Trophoblast cell (in vitro differentiated cells and primary cell): ENCODE results near the gene FCRL6.

Experiments used
- DNase-seq, 2 donors: peaks; one replicate each; pipeline ENCODE4 v3.0.0-alpha.2; 2016
- H2AFZ ChIP-seq: 2 replicates; pipeline ENCODE4 v1.6.1; 2013; ENCODE audit warnings: low read length, moderate library complexity, mild to moderate bottlenecking; ENCODE audit not compliant: insufficient read depth, poor library complexity
- H2AK5ac ChIP-seq: 2 replicates; pipeline ENCODE4 v1.6.1; 2013; ENCODE audit warnings: mild to moderate bottlenecking, low read length
- H2BK120ac ChIP-seq: 2 replicates; pipeline ENCODE4 v1.6.1; 2013; ENCODE audit warnings: low read length, mild to moderate bottlenecking, moderate library complexity; ENCODE audit not compliant: insufficient read depth, poor library complexity
- H2BK12ac ChIP-seq: 2 replicates; pipeline ENCODE4 v1.6.1; 2013; ENCODE audit warnings: mild to moderate bottlenecking, low read length, moderate library complexity
- H2BK5ac ChIP-seq: 2 replicates; pipeline ENCODE4 v1.6.1; 2013; ENCODE audit warnings: low read length, low read depth, moderate library complexity, mild to moderate bottlenecking; ENCODE audit not compliant: poor library complexity
- H3K14ac ChIP-seq: 2 replicates; pipeline ENCODE4 v1.6.1; 2013; ENCODE audit warnings: mild to moderate bottlenecking, low read length
- H3K18ac ChIP-seq: 2 replicates; pipeline ENCODE4 v1.6.1; 2013; ENCODE audit warnings: mild to moderate bottlenecking, low read length
- H3K23ac ChIP-seq: 2 replicates; pipeline ENCODE4 v1.6.1; 2013; ENCODE audit warnings: low read length
- H3K27ac ChIP-seq: 2 replicates; pipeline ENCODE4 v1.5.1; 2013; ENCODE audit warnings: low read depth, mild to moderate bottlenecking, inconsistent platforms, low read length, moderate library complexity
- H3K27me3 ChIP-seq: 2 replicates; pipeline ENCODE4 v1.6.1; 2013; ENCODE audit warnings: inconsistent platforms, mild to moderate bottlenecking, low read length, moderate library complexity; ENCODE audit not compliant: insufficient read depth
- H3K36me3 ChIP-seq, 2 experiments: 1 replicate in 1 of 2; 2 replicates in 1 of 2; pipeline ENCODE4 v1.6.1; 2013; ENCODE audit warnings: low read length in 2 of 2, mild to moderate bottlenecking in 2 of 2, moderate library complexity in 1 of 2; ENCODE audit not compliant: insufficient read depth in 2 of 2, control insufficient read depth in 1 of 2
- H3K4ac ChIP-seq: 2 replicates; pipeline ENCODE4 v1.6.1; 2013; ENCODE audit warnings: low read depth, mild to moderate bottlenecking, low read length, moderate library complexity
- H3K4me1 ChIP-seq, 2 experiments: 1 replicate in 1 of 2; 2 replicates in 1 of 2; pipeline ENCODE4 v1.6.1; 2013; ENCODE audit warnings: low read length in 2 of 2, mild to moderate bottlenecking in 2 of 2, moderate library complexity in 1 of 2; ENCODE audit not compliant: insufficient read depth in 2 of 2, control insufficient read depth in 1 of 2
- H3K4me2 ChIP-seq: 2 replicates; pipeline ENCODE4 v1.6.1; 2013; ENCODE audit warnings: inconsistent platforms, mild to moderate bottlenecking, low read length, moderate library complexity
- H3K4me3 ChIP-seq: 2 replicates; pipeline ENCODE4 v1.5.1; 2013; ENCODE audit warnings: mild to moderate bottlenecking, low read depth, low read length, inconsistent platforms
- H3K79me1 ChIP-seq: one replicate; pipeline ENCODE4 v1.6.1; 2013; ENCODE audit warnings: low read length
- H3K79me2 ChIP-seq: 2 replicates; pipeline ENCODE4 v1.6.1; 2013; ENCODE audit warnings: low read length, mild to moderate bottlenecking; ENCODE audit not compliant: control insufficient read depth, insufficient read depth, poor library complexity
- H3K9ac ChIP-seq: 2 replicates; pipeline ENCODE4 v1.6.1; 2013; ENCODE audit warnings: mild to moderate bottlenecking, low read length
- H3K9me3 ChIP-seq: 2 replicates; pipeline ENCODE4 v1.6.1; 2013; ENCODE audit warnings: low read depth, mild to moderate bottlenecking, control low read depth, inconsistent platforms, low read length; ENCODE audit not compliant: insufficient read depth
- H4K12ac ChIP-seq: 2 replicates; pipeline ENCODE4 v1.6.1; 2013; ENCODE audit warnings: low read depth, mild to moderate bottlenecking, low read length, moderate library complexity
- H4K8ac ChIP-seq: 2 replicates; pipeline ENCODE4 v1.6.1; 2013; ENCODE audit warnings: low read depth, mild to moderate bottlenecking, low read length, moderate library complexity
- H4K91ac ChIP-seq: one replicate; pipeline ENCODE4 v1.6.1; 2013; ENCODE audit warnings: low read depth, mild to moderate bottlenecking, low read length, moderate library complexity
- WGBS: extraction: QIAGEN DNeasy Blood & Tissue Kit; methylation state at CpG from one replicate; pipeline ENCODE4 v1.1.7; 2013; ENCODE audit warnings: missing lambda C conversion rate; ENCODE audit not compliant: insufficient read length, insufficient coverage; ENCODE audit errors: extremely low coverage; 5-methylcytosine and 5-hydroxymethylcytosine counted together

Gene FCRL6

GRCh38 chr1:159829822-159830465 lies 27.8 kb downstream of the FCRL6 start:
- Histone ChIP-seq H2AFZ (no peak overlapping the region), H2BK12ac (peak overlapping the region; percentile 32), H3K27ac (peak overlapping the region; percentile 3), H2AK5ac (no peak overlapping the region), H3K14ac (no peak overlapping the region), H3K23ac (no peak overlapping the region), H3K4ac (no peak overlapping the region), H3K4me2 (no peak overlapping the region), H3K4me1 (peaks cover 15 to 25% of the 10 kb centered on the region in 2 experiments), H3K79me1 (peaks cover 2% of the 10 kb centered on the region), H3K4me3 (no peak overlapping the region), H4K12ac (no peak overlapping the region), H3K18ac (no peak overlapping the region), H3K36me3 (no peaks in the 10 kb centered on the region), H3K79me2 (no peaks in the 10 kb centered on the region), H3K27me3 (no peaks in the 10 kb centered on the region), H2BK120ac (no peak overlapping the region), H3K9me3 (no peaks in the 10 kb centered on the region), H3K9ac (no peak overlapping the region), H4K91ac (peak overlapping the region; percentile 64), H2BK5ac (no peak overlapping the region), H4K8ac (no peak overlapping the region)
- DNase-seq: peak in 1 of 2 donors; percentile 56
- no CpG with 5 or more reads among the region's 18 CpGs for WGBS

- no peaks in the 10 kb centered on the region for H3K79me2 ChIP-seq
- no peak overlapping the region for H2BK120ac ChIP-seq
- DNase-seq: no peak
- H3K18ac ChIP-seq: no peak overlapping the region
- no peak overlapping the region for H3K9ac ChIP-seq
- no peak overlapping the region for H3K27ac ChIP-seq
- no peaks in the 10 kb centered on the region for H3K27me3 ChIP-seq
- H2BK12ac ChIP-seq: peak overlapping the region; percentile 40
- no CpG with 5 or more reads among the region's 8 CpGs for WGBS
- no peak overlapping the region for H3K4me3 ChIP-seq
- no peak overlapping the region for H2BK5ac ChIP-seq
- H3K4me1 ChIP-seq: peaks cover 9 to 18% of the 10 kb centered on the region in 2 experiments
- H3K4ac ChIP-seq: no peak overlapping the region
- no peak overlapping the region for H4K12ac ChIP-seq
- no peaks in the 10 kb centered on the region for H3K9me3 ChIP-seq
- no peak overlapping the region for H3K4me2 ChIP-seq
- no peak overlapping the region for H2AFZ ChIP-seq
- peak overlapping the region; percentile 12 for H3K14ac ChIP-seq
- peak overlapping the region; percentile 45 for H4K91ac ChIP-seq
- H2AK5ac ChIP-seq: no peak overlapping the region
- no peak overlapping the region for H4K8ac ChIP-seq
- no peaks in the 10 kb centered on the region for H3K36me3 ChIP-seq
- H3K23ac ChIP-seq: no peak overlapping the region
- peaks cover 2% of the 10 kb centered on the region for H3K79me1 ChIP-seq
These were observed 28.6 kb downstream of the FCRL6 start for GRCh38 chr1:159830722-159831121.

GRCh38 chr1:159831412-159832141 lies 29.4 kb downstream of the FCRL6 start:
- no peak overlapping the region for H3K4me2 ChIP-seq
- no peak for DNase-seq
- H2AK5ac ChIP-seq: no peak overlapping the region
- H3K79me1 ChIP-seq: peaks cover 2% of the 10 kb centered on the region
- no peaks in the 10 kb centered on the region for H3K9me3 ChIP-seq
- H3K4ac ChIP-seq: no peak overlapping the region
- H3K23ac ChIP-seq: no peak overlapping the region
- no peak overlapping the region for H2AFZ ChIP-seq
- no peak overlapping the region for H3K4me3 ChIP-seq
- H3K18ac ChIP-seq: no peak overlapping the region
- no peaks in the 10 kb centered on the region for H3K79me2 ChIP-seq
- H3K27me3 ChIP-seq: no peaks in the 10 kb centered on the region
- no CpG with 5 or more reads among the region's 7 CpGs for WGBS
- H3K4me1 ChIP-seq: peaks cover 3 to 12% of the 10 kb centered on the region in 2 experiments
- H2BK120ac ChIP-seq: no peak overlapping the region
- H4K8ac ChIP-seq: no peak overlapping the region
- H2BK12ac ChIP-seq: no peak overlapping the region
- H3K9ac ChIP-seq: no peak overlapping the region
- H3K36me3 ChIP-seq: no peaks in the 10 kb centered on the region
- H4K12ac ChIP-seq: no peak overlapping the region
- no peak overlapping the region for H3K27ac ChIP-seq
- no peak overlapping the region for H4K91ac ChIP-seq
- no peak overlapping the region for H2BK5ac ChIP-seq
- no peak overlapping the region for H3K14ac ChIP-seq

- H3K79me2 ChIP-seq: no peaks in the 10 kb centered on the region
- no peak overlapping the region for H3K23ac ChIP-seq
- H3K9ac ChIP-seq: no peak overlapping the region
- peaks cover 2 to 10% of the 10 kb centered on the region in 2 experiments for H3K4me1 ChIP-seq
- no peak overlapping the region for H4K12ac ChIP-seq
- H3K36me3 ChIP-seq: no peaks in the 10 kb centered on the region
- H3K79me1 ChIP-seq: peaks cover 2% of the 10 kb centered on the region
- H3K4me3 ChIP-seq: no peak overlapping the region
- no peak overlapping the region for H3K4ac ChIP-seq
- no peak overlapping the region for H3K4me2 ChIP-seq
- no peaks in the 10 kb centered on the region for H3K9me3 ChIP-seq
- no peak for DNase-seq
- H2BK5ac ChIP-seq: no peak overlapping the region
- H4K8ac ChIP-seq: no peak overlapping the region
- H3K27ac ChIP-seq: no peak overlapping the region
- H3K27me3 ChIP-seq: no peaks in the 10 kb centered on the region
- H3K14ac ChIP-seq: no peak overlapping the region
- no peak overlapping the region for H4K91ac ChIP-seq
- H2BK120ac ChIP-seq: no peak overlapping the region
- H3K18ac ChIP-seq: no peak overlapping the region
- H2AK5ac ChIP-seq: no peak overlapping the region
- no peak overlapping the region for H2AFZ ChIP-seq
- WGBS: no CpG with 5 or more reads among the region's 2 CpGs
- no peak overlapping the region for H2BK12ac ChIP-seq
These were observed 30.1 kb downstream of the FCRL6 start for GRCh38 chr1:159832309-159832708.
